Endothelial cell of umbilical vein (primary cell): ENCODE results near the gene THSD7A. TPM values are rescaled to one million over a fixed set of nuclear protein-coding genes. Genes with fewer than 3 reads are reported as not detected.

Source experiments
- BruUV-seq: library from RNA; stranded (reverse); fragments of 400-500 nt; replicated peaks from 2 replicates; lab custom pipeline; 2021; lab: Mats Ljungman, UMichigan
- CTCF ChIA-PET: fragments of 300-600, 350-600 bp; sonication (Branson Sonifier 250); formaldehyde crosslinking; loops from one replicate; lab custom pipeline; 2021; ENCODE audit warnings: antibody characterized with exemption, inconsistent platforms; lab: Charles Lee
- POLR2A ChIA-PET: fragments of 300-600, 350-600 bp; sonication (Branson Sonifier 250); formaldehyde crosslinking; loops from one replicate; lab custom pipeline; 2021; ENCODE audit warnings: antibody characterized with exemption, inconsistent platforms; lab: Charles Lee
- DNase-seq: peaks from one replicate; pipeline ENCODE4 v3.0.0-alpha.2; 2011; ENCODE audit warnings: low read depth, low spot score
- FAIRE-seq: peaks from 2 replicates; lab custom pipeline; 2011; peaks lifted over from hg19 to GRCh38; lab: Jason Lieb, UNC
- H2AFZ ChIP-seq: 2 replicates; pipeline ENCODE4 v1.6.0; 2012; ENCODE audit warnings: low read depth, low read length, control low read depth, inconsistent platforms
- H3K27ac ChIP-seq: 2 replicates; pipeline ENCODE4 v1.5.1; 2011; ENCODE audit warnings: low read depth, mild to moderate bottlenecking, control low read depth, low read length, moderate library complexity; ENCODE audit not compliant: insufficient read depth
- H3K27me3 ChIP-seq, 2 experiments: 2 replicates each; pipeline versions ENCODE4 v1.6.0 to v1.6.1; 2011; ENCODE audit warnings: low read length in 2 of 2, mixed read lengths in 1 of 2; ENCODE audit not compliant: control insufficient read depth in 2 of 2, insufficient read depth in 2 of 2
- H3K36me3 ChIP-seq, 2 experiments: 2 replicates in 1 of 2; 3 replicates in 1 of 2; pipeline ENCODE4 v1.5.1; 2011; ENCODE audit warnings: low read length in 2 of 2, mild to moderate bottlenecking in 1 of 2, moderate library complexity in 1 of 2; ENCODE audit not compliant: control insufficient read depth in 2 of 2, insufficient read depth in 2 of 2; ENCODE audit errors: extremely low read depth in 1 of 2
- H3K4me1 ChIP-seq: 3 replicates; pipeline ENCODE4 v1.5.1; 2011; ENCODE audit warnings: mild to moderate bottlenecking, low read length; ENCODE audit not compliant: control insufficient read depth, insufficient read depth; ENCODE audit errors: extremely low read depth
- H3K4me2 ChIP-seq: 2 replicates; pipeline ENCODE4 v1.6.1; 2011; ENCODE audit warnings: low read length, control low read depth, mixed read lengths; ENCODE audit not compliant: insufficient read depth
- H3K4me3 ChIP-seq, 3 experiments: fragments of 200-600 bp in 1 of 3; sonication (generic), shearing (Covaris generic) in 1 of 3; replicated peaks in 1 of 3; 2 replicates each; pipeline ENCODE4 v1.5.1; 2011 to 2016; ENCODE audit warnings: control low read depth in 3 of 3, low read length in 3 of 3, mild to moderate bottlenecking in 2 of 3, inconsistent platforms in 1 of 3, low read depth in 1 of 3, moderate library complexity in 1 of 3; ENCODE audit not compliant: insufficient read depth in 1 of 3
- H3K79me2 ChIP-seq: 2 replicates; pipeline ENCODE4 v1.6.0; 2012; ENCODE audit warnings: low read length, inconsistent platforms; ENCODE audit not compliant: control insufficient read depth, insufficient read depth
- H3K9ac ChIP-seq: replicated peaks from 2 replicates; pipeline ENCODE3; 2011; ENCODE audit warnings: low read length, control low read depth; ENCODE audit not compliant: insufficient read depth; ENCODE audit errors: extremely low read depth
- H3K9me1 ChIP-seq: replicated peaks from 3 replicates; pipeline ENCODE4 v1.6.0; 2011; ENCODE audit warnings: mild to moderate bottlenecking, low read length; ENCODE audit not compliant: control insufficient read depth, insufficient read depth; ENCODE audit errors: extremely low read depth
- H3K9me3 ChIP-seq: replicated peaks from 2 replicates; pipeline ENCODE4 v1.5.1; 2012; ENCODE audit warnings: low read length, inconsistent platforms; ENCODE audit not compliant: control insufficient read depth, insufficient read depth
- H4K20me1 ChIP-seq: replicated peaks from 2 replicates; pipeline ENCODE3; 2011; ENCODE audit warnings: mild to moderate bottlenecking, low read length; ENCODE audit not compliant: control insufficient read depth, insufficient read depth; ENCODE audit errors: extremely low read depth
- CTCF ChIP-seq, 2 donors: IDR thresholded peaks; 1 replicate in 1 of 2; 2 replicates in 1 of 2; pipeline ENCODE4 v1.5.1; 2011; ENCODE audit warnings: low read length in 2 of 2, mild to moderate bottlenecking in 2 of 2, moderate library complexity in 2 of 2, control low read depth in 1 of 2, inconsistent platforms in 1 of 2, low read depth in 1 of 2; ENCODE audit not compliant: insufficient read depth in 1 of 2; ENCODE audit errors: extremely low read depth in 1 of 2
- EZH2 ChIP-seq: IDR thresholded peaks from 2 replicates; pipeline ENCODE4 v1.6.1; 2012; ENCODE audit warnings: borderline replicate concordance, low read depth, mild to moderate bottlenecking, moderate library complexity, low read length, inconsistent platforms; ENCODE audit not compliant: severe bottlenecking
- FOS ChIP-seq: IDR thresholded peaks from 2 replicates; pipeline ENCODE4 v1.6.1; 2011; ENCODE audit warnings: mild to moderate bottlenecking, low read length, moderate library complexity, borderline replicate concordance; ENCODE audit not compliant: insufficient read depth
- GATA2 ChIP-seq: IDR thresholded peaks from 2 replicates; pipeline ENCODE4 v1.7.0; 2011; ENCODE audit warnings: low read depth, mild to moderate bottlenecking, moderate library complexity, mixed read lengths, low read length; ENCODE audit not compliant: insufficient read length, insufficient read depth
- JUN ChIP-seq: IDR thresholded peaks from 2 replicates; pipeline ENCODE4 v1.6.1; 2011; ENCODE audit warnings: borderline replicate concordance, low read depth; ENCODE audit not compliant: insufficient read length, insufficient read depth
- MYC ChIP-seq: IDR thresholded peaks from one replicate; pipeline ENCODE4 v1.6.1; 2011; ENCODE audit warnings: mild to moderate bottlenecking, low read depth, low read length
- POLR2A ChIP-seq: IDR thresholded peaks from 2 replicates; pipeline ENCODE4 v1.6.1; 2012; ENCODE audit warnings: low read depth, mild to moderate bottlenecking, control low read depth, low read length
- POLR2AphosphoS5 ChIP-seq: IDR thresholded peaks from 2 replicates; pipeline ENCODE4 v1.6.1; 2012; ENCODE audit warnings: low read depth, mild to moderate bottlenecking, control low read depth, low read length, moderate library complexity; ENCODE audit not compliant: insufficient read depth
- dilution Hi-C: fragments of 300-500 bp; cut with MboI; formaldehyde crosslinking; loops from one replicate; pipeline ENCODE4 v1.15.0; 2019; ENCODE audit warnings: low sequenced_read_pairs; ENCODE audit not compliant: extremely low pct_ligation_motif_present
- intact Hi-C: fragments of 100-400 bp; cut with micrococcal nuclease; formaldehyde crosslinking; loops from one replicate; pipeline ENCODE4 v1.10.0; 2022
- polyA plus RNA-seq, 4 experiments: library from polyadenylated mRNA; depleted of rRNA in 3 of 4; stranded (reverse) in 3 of 4; unstranded in 1 of 4; fragments of >200 nt; gene quantifications; 2 replicates each; pipeline versions ENCODE4 v1.2.1 to v1.2.3, GENCODE V29; 2011 to 2012; ENCODE audit warnings: missing spikeins in 1 of 4
- total RNA-seq: library from RNA; stranded (reverse); gene quantifications from 2 replicates; pipeline ENCODE4 v1.2.3, GENCODE V29; 2021
- TF ChIP-seq, protein P1 (sequence below): IDR thresholded peaks from 2 replicates; pipeline ENCODE4 v1.6.1; 2011; ENCODE audit not compliant: insufficient read depth, insufficient read length

Gene THSD7A
- total and polyA plus RNA-seq, 2 donors (not counting 3 experiments of a cell fraction or from before 2014, with no cell fraction given), result 3.3 to 12.7 TPM

- intact Hi-C loops (no loop called here), dilution Hi-C loops (no loop called here)
- Histone ChIP-seq H3K27ac (no peak overlapping the region), H3K9me1 (no peaks in the 10 kb centered on the region), H2AFZ (no peak overlapping the region), H3K4me2 (no peak overlapping the region), H4K20me1 (no peaks in the 10 kb centered on the region), H3K36me3 (no peaks in the 10 kb centered on the region), H3K4me1 (peaks cover 7% of the 10 kb centered on the region), H3K79me2 (no peaks in the 10 kb centered on the region), H3K9ac (no peak overlapping the region), H3K9me3 (no peaks in the 10 kb centered on the region), H3K27me3 (no peaks in the 10 kb centered on the region), H3K4me3 (no peak overlapping the region)
- FAIRE-seq, result no peak
- TF ChIP-seq, protein P1, sequence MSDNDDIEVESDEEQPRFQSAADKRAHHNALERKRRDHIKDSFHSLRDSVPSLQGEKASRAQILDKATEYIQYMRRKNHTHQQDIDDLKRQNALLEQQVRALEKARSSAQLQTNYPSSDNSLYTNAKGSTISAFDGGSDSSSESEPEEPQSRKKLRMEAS, result no peak
- TF ChIP-seq CTCF (IDR thresholded peaks at IDR 0.05; ENCODE audit: extremely low read depth in 1 of 2, insufficient read depth in 1 of 2, low read depth in 1 of 2, low read length in 2 of 2) (no peak), GATA2 (no peak), FOS (no peak), POLR2AphosphoS5 (no peak), EZH2 (no peak), MYC (no peak), JUN (no peak), POLR2A (no peak)
- no peak for DNase-seq
- BruUV-seq, result no TSS peak
- POLR2A ChIA-PET, result no interaction called here
- CTCF ChIA-PET, result no interaction called here
Observed at GRCh38 chr7:11551470-11551869, 280.5 kb downstream of the THSD7A start.
